Cardiac muscle cell (in vitro differentiated cells and primary cell): ENCODE results near the gene UBE2U. TPM values are rescaled to one million over a fixed set of nuclear protein-coding genes. Genes with fewer than 3 reads are reported as not detected.
"Not testable (repeated sequence)": the region's sequence is repeated elsewhere in the genome, so short reads cannot be mapped to it uniquely, and the experiment has no call there.

Experiments used
- DNase-seq, 2 donors: peaks; one replicate each; pipeline versions ENCODE4 v3.0.0 to v3.0.0-alpha.2; 2010 to 2017; ENCODE audit warnings: low read depth in 1 of 2, low spot score in 1 of 2
- H3K27ac ChIP-seq: fragments of 200-600 bp; sonication (generic); 2 replicates; pipeline ENCODE4 v1.5.1; 2016
- H3K27me3 ChIP-seq: fragments of 200-600 bp; sonication (generic); 2 replicates; pipeline ENCODE4 v1.6.0; 2016; ENCODE audit warnings: control low read depth
- H3K36me3 ChIP-seq: fragments of 200-600 bp; sonication (generic); 2 replicates; pipeline ENCODE4 v1.5.1; 2016; ENCODE audit warnings: control low read depth
- H3K4me1 ChIP-seq: fragments of 200-600 bp; sonication (generic); 2 replicates; pipeline ENCODE4 v1.8.1; 2017; ENCODE audit warnings: low read depth, mild to moderate bottlenecking, mixed run types
- H3K4me3 ChIP-seq: fragments of 200-600 bp; sonication (generic); 2 replicates; pipeline ENCODE4 v1.5.1; 2016; ENCODE audit warnings: mild to moderate bottlenecking
- H3K9me3 ChIP-seq: fragments of 200-600 bp; sonication (generic); 2 replicates; pipeline ENCODE4 v1.5.1; 2017; ENCODE audit warnings: low read depth, mild to moderate bottlenecking, control low read depth
- polyA plus RNA-seq: library from polyadenylated mRNA; unstranded; fragments of >200 nt; fragmentation: Nextera tagmentation; extraction: Ambion mirVana; gene quantifications from 2 replicates; pipeline ENCODE4 v1.2.1, GENCODE V29; 2016
- total RNA-seq: library from RNA; depleted of rRNA; stranded (reverse); fragments of >200 nt; gene quantifications from 2 replicates; pipeline ENCODE4 v1.2.3, GENCODE V29; 2016
- TF ChIP-seq, protein P1 (sequence below): IDR thresholded peaks from 2 replicates; pipeline ENCODE4 v1.5.1; 2012; ENCODE audit warnings: low read depth, mild to moderate bottlenecking, low read length

UBE2U gene
- total and polyA plus RNA-seq, 2 experiments from 2014 or later: not detected

DNA sequence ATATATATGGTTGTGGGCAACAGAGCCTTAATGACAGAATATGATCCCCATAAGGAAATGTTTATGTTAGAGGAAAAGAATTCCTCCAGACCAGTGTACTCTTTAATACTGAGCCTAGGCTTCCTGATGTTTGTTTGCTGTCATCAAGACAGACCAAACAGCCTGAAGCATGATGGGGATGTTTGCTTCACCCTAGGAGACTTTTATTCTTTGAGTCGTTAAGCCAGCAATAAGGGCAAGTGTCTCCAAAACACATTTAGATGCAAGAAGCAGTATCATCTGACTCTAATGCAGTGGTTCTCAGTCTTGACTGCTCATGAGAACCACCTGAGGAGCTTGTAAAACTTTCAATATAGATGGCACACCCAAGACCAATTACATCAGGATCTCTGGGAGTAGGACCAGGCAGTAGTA is 33.1 kb downstream of the UBE2U start:
- DNase-seq: no peak
- Histone ChIP-seq H3K4me1 (peaks cover 15% of the 10 kb centered on the region), H3K9me3 (no peaks in the 10 kb centered on the region), H3K4me3 (no peak overlapping the region), H3K27ac (no peak overlapping the region), H3K36me3 (no peaks in the 10 kb centered on the region), H3K27me3 (no peaks in the 10 kb centered on the region)
- TF ChIP-seq, protein P1, sequence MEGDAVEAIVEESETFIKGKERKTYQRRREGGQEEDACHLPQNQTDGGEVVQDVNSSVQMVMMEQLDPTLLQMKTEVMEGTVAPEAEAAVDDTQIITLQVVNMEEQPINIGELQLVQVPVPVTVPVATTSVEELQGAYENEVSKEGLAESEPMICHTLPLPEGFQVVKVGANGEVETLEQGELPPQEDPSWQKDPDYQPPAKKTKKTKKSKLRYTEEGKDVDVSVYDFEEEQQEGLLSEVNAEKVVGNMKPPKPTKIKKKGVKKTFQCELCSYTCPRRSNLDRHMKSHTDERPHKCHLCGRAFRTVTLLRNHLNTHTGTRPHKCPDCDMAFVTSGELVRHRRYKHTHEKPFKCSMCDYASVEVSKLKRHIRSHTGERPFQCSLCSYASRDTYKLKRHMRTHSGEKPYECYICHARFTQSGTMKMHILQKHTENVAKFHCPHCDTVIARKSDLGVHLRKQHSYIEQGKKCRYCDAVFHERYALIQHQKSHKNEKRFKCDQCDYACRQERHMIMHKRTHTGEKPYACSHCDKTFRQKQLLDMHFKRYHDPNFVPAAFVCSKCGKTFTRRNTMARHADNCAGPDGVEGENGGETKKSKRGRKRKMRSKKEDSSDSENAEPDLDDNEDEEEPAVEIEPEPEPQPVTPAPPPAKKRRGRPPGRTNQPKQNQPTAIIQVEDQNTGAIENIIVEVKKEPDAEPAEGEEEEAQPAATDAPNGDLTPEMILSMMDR: no peak

DNA sequence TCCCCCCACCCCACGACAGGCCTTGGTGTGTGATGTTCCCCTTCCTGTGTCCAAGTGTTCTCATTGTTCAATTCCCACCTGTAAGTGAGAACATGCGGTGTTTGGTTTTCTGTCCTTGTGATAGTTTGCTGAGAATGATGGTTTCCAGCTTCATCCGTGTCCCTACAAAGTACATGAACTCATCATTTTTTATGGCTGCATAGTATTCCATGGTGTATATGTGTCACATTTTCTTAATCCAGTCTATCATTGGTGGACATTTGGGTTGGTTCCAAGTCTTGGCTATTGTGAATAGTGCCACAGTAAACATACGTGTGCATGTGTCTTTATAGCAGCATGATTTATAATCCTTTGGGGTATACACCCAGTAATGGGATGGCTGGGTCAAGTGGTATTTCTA is 36.1 kb downstream of the UBE2U start:
- H3K9me3 ChIP-seq, H3K36me3 ChIP-seq, DNase-seq, H3K27ac ChIP-seq, H3K27me3 ChIP-seq, H3K4me3 ChIP-seq: not testable (repeated sequence)
- H3K4me1 ChIP-seq: peaks cover 43% of the 10 kb centered on the region

DNA sequence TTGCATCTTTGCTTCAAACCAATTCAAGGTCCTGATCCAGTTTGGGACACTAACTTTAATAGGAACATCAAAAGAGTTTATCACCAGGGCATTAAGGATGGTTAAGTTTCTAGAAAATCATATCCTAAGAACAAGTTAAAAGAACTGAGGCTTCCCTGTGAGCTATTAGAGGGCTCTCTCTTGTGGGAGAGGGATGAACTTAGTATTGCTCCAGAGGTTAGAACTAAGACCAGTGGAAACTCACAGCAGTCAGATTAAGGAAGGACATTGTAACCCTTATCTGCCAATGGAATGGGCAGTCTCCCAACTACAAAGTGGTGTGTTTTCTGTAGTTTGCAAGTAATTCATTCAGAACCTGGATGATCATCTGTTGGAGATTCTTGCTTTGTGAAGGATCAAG is 36.8 kb downstream of the UBE2U start:
- H3K27me3 ChIP-seq: no peaks in the 10 kb centered on the region

DNA sequence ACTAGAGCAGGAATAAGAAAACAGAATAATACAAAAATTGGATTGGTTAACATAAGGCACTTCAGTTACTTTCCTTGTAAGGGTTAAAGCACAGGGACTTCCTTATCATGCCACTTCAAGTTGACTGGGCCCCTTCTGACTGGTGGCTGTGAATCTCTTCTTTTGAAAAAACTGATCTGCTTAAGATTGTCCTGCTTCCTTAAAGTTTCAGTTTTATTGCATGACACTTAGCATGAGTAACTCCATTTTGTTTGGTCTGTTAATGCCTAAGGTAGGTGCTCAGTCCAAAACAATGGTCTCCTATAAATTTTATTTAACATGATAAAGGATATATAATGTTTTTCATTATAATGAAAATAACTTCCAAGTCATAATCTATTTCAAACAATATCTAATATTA is 37.6 kb downstream of the UBE2U start:
- Histone ChIP-seq H3K4me3 (no peak overlapping the region), H3K27ac (no peak overlapping the region), H3K4me1 (peaks cover 55% of the 10 kb centered on the region), H3K36me3 (no peaks in the 10 kb centered on the region), H3K9me3 (no peaks in the 10 kb centered on the region), H3K27me3 (no peaks in the 10 kb centered on the region)
- TF ChIP-seq, protein P1: no peak
- no peak for DNase-seq

More for the DNA sequence above, 36.8 kb downstream of the UBE2U start:
- peaks cover 48% of the 10 kb centered on the region for H3K4me1 ChIP-seq
- H3K9me3 ChIP-seq: no peaks in the 10 kb centered on the region
- H3K4me3 ChIP-seq: no peak overlapping the region
- TF ChIP-seq, protein P1: peak; percentile 25
- H3K27ac ChIP-seq: no peak overlapping the region
- peak in 1 of 2 donors; percentile 67 for DNase-seq
- no peaks in the 10 kb centered on the region for H3K36me3 ChIP-seq

DNA sequence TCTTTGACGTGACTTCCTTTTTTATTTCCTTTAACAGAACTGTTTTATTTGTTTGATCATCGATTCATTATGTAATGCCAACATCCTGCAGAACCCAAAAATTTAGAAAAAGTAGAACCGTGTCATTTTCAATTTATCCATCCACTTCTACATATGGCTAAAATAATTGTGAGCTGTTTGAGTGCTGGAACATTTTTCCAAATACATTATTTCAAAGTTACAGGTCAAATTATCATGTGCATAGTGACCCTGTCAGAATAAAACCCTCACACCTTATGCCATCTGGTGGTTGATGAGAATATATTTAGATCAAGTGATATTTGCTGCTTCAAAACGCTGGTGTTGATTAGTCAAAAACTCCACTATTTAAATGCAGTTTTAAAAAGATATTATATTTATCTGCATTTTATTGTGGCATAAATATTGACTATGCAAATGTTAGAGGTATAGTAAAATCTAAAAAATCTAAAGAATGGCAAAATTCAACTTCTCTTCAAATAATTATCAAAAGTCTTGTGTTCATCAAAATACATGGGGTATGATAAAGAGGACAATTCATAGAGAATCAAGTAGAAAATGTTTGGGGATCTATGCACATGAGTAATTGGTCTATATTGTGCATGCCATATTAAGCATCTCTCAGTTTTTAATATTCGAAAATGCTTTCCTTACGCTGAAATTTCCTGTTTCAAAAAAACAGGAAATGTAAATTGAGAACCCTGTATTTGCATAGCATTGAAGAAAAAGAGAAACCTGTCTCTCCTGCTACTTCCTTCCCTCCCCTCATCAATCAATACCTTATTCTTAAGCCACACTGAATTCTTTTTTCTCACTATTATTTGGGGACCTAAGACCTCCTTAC is 39.7 kb downstream of the UBE2U start:
- peak overlapping the region; percentile 87 for H3K27ac ChIP-seq
- H3K4me1 ChIP-seq: peaks cover 63% of the 10 kb centered on the region

DNA sequence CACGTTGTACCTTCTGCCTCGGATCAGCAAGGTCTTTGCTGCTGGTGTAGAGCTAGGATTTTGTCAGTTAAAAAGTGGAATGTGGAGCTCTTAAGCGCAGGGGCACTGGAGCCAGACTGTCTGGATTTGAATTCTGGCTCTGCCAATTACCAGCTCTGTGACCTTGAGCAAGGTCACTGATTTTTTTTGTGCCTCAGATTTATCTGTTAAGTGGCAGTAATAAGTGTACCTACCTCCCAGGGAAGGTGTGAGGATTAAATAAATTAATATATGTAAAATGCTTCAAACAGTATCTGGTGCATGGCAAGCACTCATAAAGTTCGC is 40.3 kb downstream of the UBE2U start:
- DNase-seq: peak in 1 of 2 donors; percentile 82
- Histone ChIP-seq H3K27ac (peak overlapping the region; percentile 87), H3K9me3 (no peaks in the 10 kb centered on the region), H3K4me3 (peak overlapping the region; percentile 0), H3K36me3 (no peaks in the 10 kb centered on the region), H3K27me3 (no peaks in the 10 kb centered on the region), H3K4me1 (peaks cover 64% of the 10 kb centered on the region)
- TF ChIP-seq, protein P1: no peak

More for the DNA sequence above, 39.7 kb downstream of the UBE2U start:
- Histone ChIP-seq H3K9me3 (no peaks in the 10 kb centered on the region), H3K4me3 (peak overlapping the region; percentile 0), H3K36me3 (no peaks in the 10 kb centered on the region), H3K27me3 (no peaks in the 10 kb centered on the region)
- peak; percentile 55 to 68 for DNase-seq
- TF ChIP-seq, protein P1: peak; percentile 43
